Activated B cell treated with CpG ODN at 0.5 μM for 24 hours (primary cell): ENCODE measurements around the gene CPM. TPM values are rescaled to one million over a fixed set of nuclear protein-coding genes. Genes with fewer than 3 reads are reported as not detected.

ENCODE experiments used
- ATAC-seq: fragments of 200-7000 bp; cut with Tn5 transposase; one replicate; pipeline ENCODE4 v1.10.0; 2021; ENCODE audit warnings: low read depth, mild to moderate bottlenecking, moderate library complexity
- CTCF ChIA-PET: fragments of 350-600 bp; sonication (Branson Sonifier 250); formaldehyde crosslinking; loops from one replicate; lab custom pipeline; 2021; ENCODE audit warnings: antibody characterized with exemption; lab: Charles Lee
- POLR2A ChIA-PET: fragments of 350-600 bp; sonication (Branson Sonifier 250); formaldehyde crosslinking; loops from one replicate; lab custom pipeline; 2021; ENCODE audit warnings: antibody characterized with exemption; lab: Charles Lee
- DNase-seq: peaks from one replicate; pipeline ENCODE4 v3.0.0; 2022
- H3K27ac Mint-ChIP-seq: one replicate; pipeline ENCODE4 v1.8.0; 2020; ENCODE audit warnings: mixed read lengths
- H3K27me3 Mint-ChIP-seq: one replicate; pipeline ENCODE4 v1.8.0; 2021; ENCODE audit warnings: mixed read lengths
- H3K36me3 Mint-ChIP-seq: one replicate; pipeline ENCODE4 v1.8.0; 2021; ENCODE audit warnings: low read depth, mixed read lengths
- H3K4me1 Mint-ChIP-seq: one replicate; pipeline ENCODE4 v1.8.0; 2021; ENCODE audit warnings: mixed read lengths
- H3K4me3 Mint-ChIP-seq: one replicate; pipeline ENCODE4 v1.8.0; 2020; ENCODE audit warnings: mild to moderate bottlenecking, mixed read lengths
- H3K9me3 Mint-ChIP-seq: one replicate; pipeline ENCODE4 v1.8.0; 2020; ENCODE audit warnings: mixed read lengths
- CTCF ChIP-seq: fragments of 200-600 bp; IDR thresholded peaks from one replicate; pipeline ENCODE4 v1.8.0; 2022; ENCODE audit warnings: antibody characterized with exemption, mild to moderate bottlenecking
- intact Hi-C: fragments of 100-400 bp; cut with micrococcal nuclease; formaldehyde crosslinking; loops from one replicate; pipeline ENCODE4 v1.15.1; 2024
- total RNA-seq: library from RNA; stranded (reverse); gene quantifications from 2 replicates; pipeline ENCODE4 v1.2.3, GENCODE V29; 2022

CPM gene
- total RNA-seq, 1 donor from 2014 or later: 10.1 TPM

GRCh38 chr12:68878283-68878682, 54.7 kb downstream of the CPM start:
- DNase-seq: no peak
- ATAC-seq: no peak
- intact Hi-C loops: no loop called here
- ChIA-PET POLR2A (no interaction called here), CTCF (no interaction called here)
- no peaks in the 10 kb centered on the region for H3K27me3 Mint-ChIP-seq
- H3K9me3 Mint-ChIP-seq: peaks cover 7% of the 10 kb centered on the region
- no peak overlapping the region for H3K4me3 Mint-ChIP-seq
- H3K27ac Mint-ChIP-seq: no peak overlapping the region
- H3K4me1 Mint-ChIP-seq: peaks cover 9% of the 10 kb centered on the region
- H3K36me3 Mint-ChIP-seq: no peaks in the 10 kb centered on the region
- TF ChIP-seq CTCF: no peak

GRCh38 chr12:68877583-68877982, 55.4 kb downstream of the CPM start:
- no peak overlapping the region for H3K4me3 Mint-ChIP-seq
- ChIA-PET CTCF (no interaction called here), POLR2A (no interaction called here)
- no peaks in the 10 kb centered on the region for H3K36me3 Mint-ChIP-seq
- ATAC-seq: no peak
- no peaks in the 10 kb centered on the region for H3K27me3 Mint-ChIP-seq
- peaks cover 8% of the 10 kb centered on the region for H3K4me1 Mint-ChIP-seq
- H3K9me3 Mint-ChIP-seq: peaks cover 7% of the 10 kb centered on the region
- intact Hi-C loops: no loop called here
- H3K27ac Mint-ChIP-seq: no peak overlapping the region
- no peak for DNase-seq
- TF ChIP-seq CTCF: no peak

GRCh38 chr12:68876461-68876860, 56.5 kb downstream of the CPM start:
- Mint-ChIP-seq H3K4me1 (peaks cover 7% of the 10 kb centered on the region), H3K9me3 (peaks cover 4% of the 10 kb centered on the region), H3K4me3 (no peak overlapping the region), H3K27me3 (no peaks in the 10 kb centered on the region), H3K27ac (no peak overlapping the region), H3K36me3 (no peaks in the 10 kb centered on the region)
- intact Hi-C loops: no loop called here
- ATAC-seq: no peak
- TF ChIP-seq CTCF: no peak
- no peak for DNase-seq
- POLR2A ChIA-PET: no interaction called here
- CTCF ChIA-PET: no interaction called here

GRCh38 chr12:68873316-68873715, 59.7 kb downstream of the CPM start:
- no peak overlapping the region for H3K27ac Mint-ChIP-seq
- ATAC-seq: no peak

GRCh38 chr12:68871921-68872320, 61.0 kb downstream of the CPM start:
- intact Hi-C loops: loop anchor here (1.0 to 2.0 kb wide), 2 partner anchors 61 to 198 kb away; partner anchors contain the start of gene CPM
- ATAC-seq (peak; percentile 54), DNase-seq (no peak)
- Mint-ChIP-seq H3K4me1 (peaks cover 7% of the 10 kb centered on the region), H3K27me3 (no peaks in the 10 kb centered on the region), H3K27ac (no peak overlapping the region), H3K9me3 (no peaks in the 10 kb centered on the region), H3K36me3 (no peaks in the 10 kb centered on the region), H3K4me3 (no peak overlapping the region)
- TF ChIP-seq CTCF: no peak
- CTCF ChIA-PET: interaction anchor here (1.2 to 1.6 kb wide), 2 partner anchors 198 kb away, joined by 4 to 5 read pairs; no protein-coding TSS in a partner anchor
- POLR2A ChIA-PET: no interaction called here

More at GRCh38 chr12:68873316-68873715, 59.7 kb downstream of the CPM start:
- Mint-ChIP-seq H3K9me3 (peaks cover under 1% of the 10 kb centered on the region), H3K27me3 (no peaks in the 10 kb centered on the region), H3K4me1 (peaks cover 7% of the 10 kb centered on the region), H3K4me3 (no peak overlapping the region), H3K36me3 (no peaks in the 10 kb centered on the region)
- DNase-seq: no peak
- TF ChIP-seq CTCF: no peak
- ChIA-PET POLR2A (no interaction called here), CTCF (interaction anchor here (1.2 kb wide), 1 partner anchor 197 kb away, joined by 4 read pairs; no protein-coding TSS in a partner anchor)
- intact Hi-C loops: loop anchor here (2.0 kb wide), 1 partner anchor 59 kb away; the partner anchor contains the start of gene CPM
